ENCODE data around the gene KRT33B. TPM values are rescaled to one million over a fixed set of nuclear protein-coding genes. Genes with fewer than 3 reads are reported as not detected.

KRT33B gene
- total RNA-seq, 4 donors from 2014 or later = not detected

GRCh38 chr17:41315814-41316445 is 53.7 kb downstream of the KRT33B start:
- no peaks in the 10 kb centered on the region for H3K27me3 ChIP-seq
- no peak for DNase-seq
- no peak overlapping the region for H3K27ac ChIP-seq
- H3K4me1 ChIP-seq = no peaks in the 10 kb centered on the region
- H3K36me3 ChIP-seq = no peaks in the 10 kb centered on the region
- peaks cover 0 to 7% of the 10 kb centered on the region in 2 donors for H3K9me3 ChIP-seq
- no peak overlapping the region for H3K4me3 ChIP-seq
- intact Hi-C loops (cut with DNase I; ENCODE audit: low total_unique reads) = no loop called here
- TF ChIP-seq POLR2A (IDR thresholded peaks at IDR 0.05) (no peak), CTCF (IDR thresholded peaks at IDR 0.05) (no peak)

- Histone ChIP-seq H3K36me3 (no peaks in the 10 kb centered on the region), H3K4me1 (no peaks in the 10 kb centered on the region), H3K27ac (no peak within 1 kb of the TSS), H3K4me3 (no peak within 1 kb of the TSS), H3K27me3 (no peaks in the 10 kb centered on the region), H3K9me3 (peaks cover 0 to 7% of the 10 kb centered on the region in 2 donors)
- intact Hi-C loops (cut with DNase I; ENCODE audit: low total_unique reads) = no loop called here
- no peak for DNase-seq
- TF ChIP-seq CTCF (IDR thresholded peaks at IDR 0.05) (no peak), POLR2A (IDR thresholded peaks at IDR 0.05) (no peak)
These were observed 54.3 kb downstream of the KRT33B start, which contains the start of gene KRTAP17-1 for GRCh38 chr17:41315204-41315794. Gene KRTAP17-1 (minus strand): TSS chr17:41315710. CDS start chr17:41315650, 60 bp downstream.

Other genes with a start within 250 kb of the KRT33B start
- gene KRTAP4-12, start 245.6 kb downstream of the KRT33B start, total RNA-seq = not detected
- not detected for gene KRTAP4-6, start 229.3 kb downstream of the KRT33B start, total RNA-seq
- gene KRTAP4-5, start 220.0 kb downstream of the KRT33B start, total RNA-seq = not detected
- gene KRTAP4-4, start 209.1 kb downstream of the KRT33B start, total RNA-seq = not detected
- not detected for gene KRTAP4-3, start 201.6 kb downstream of the KRT33B start, total RNA-seq
- not detected for gene KRTAP4-2, start 191.6 kb downstream of the KRT33B start, total RNA-seq
- gene KRTAP4-1, start 184.9 kb downstream of the KRT33B start, total RNA-seq = not detected
- gene KRTAP9-1, start 179.9 kb downstream of the KRT33B start, total RNA-seq = not detected
- not detected for gene KRTAP9-2, start 143.2 kb downstream of the KRT33B start, total RNA-seq
- not detected for gene KRTAP9-3, start 137.4 kb downstream of the KRT33B start, total RNA-seq
- not detected for gene KRTAP9-8, start 131.8 kb downstream of the KRT33B start, total RNA-seq
- gene KRTAP9-4, start 120.1 kb downstream of the KRT33B start, total RNA-seq = not detected
- not detected for gene KRTAP9-9, start 114.4 kb downstream of the KRT33B start, total RNA-seq
- gene KRTAP9-6, start 104.4 kb downstream of the KRT33B start, total RNA-seq = not detected
- gene KRTAP9-7, start 94.1 kb downstream of the KRT33B start, total RNA-seq = not detected
- not detected for gene KRTAP29-1, start 67.0 kb downstream of the KRT33B start, total RNA-seq
- gene KRTAP16-1, start 60.5 kb downstream of the KRT33B start, total RNA-seq = not detected
- gene KRTAP17-1, start 54.1 kb downstream of the KRT33B start, total RNA-seq = not detected
- not detected for gene KRT33A, start 19.0 kb downstream of the KRT33B start, total RNA-seq
- gene KRT34, start 12.5 kb upstream of the KRT33B start, total RNA-seq = under 1 TPM in 1 of 4 donors, not detected in 3; 0.28 TPM
- not detected for gene KRT31, start 27.8 kb upstream of the KRT33B start, total RNA-seq
- not detected for gene KRT37, start 54.8 kb upstream of the KRT33B start, total RNA-seq
- gene KRT38, start 71.2 kb upstream of the KRT33B start, total RNA-seq = not detected
- not detected for gene KRT32, start 97.6 kb upstream of the KRT33B start, total RNA-seq
- not detected for gene KRT35, start 111.3 kb upstream of the KRT33B start, total RNA-seq
- not detected for gene KRT36, start 120.1 kb upstream of the KRT33B start, total RNA-seq
- gene KRT13, start 135.8 kb upstream of the KRT33B start, total RNA-seq = 1 to 10 TPM; 1.5 to 6.4 (median 3.0) TPM
- gene KRT15, start 149.1 kb upstream of the KRT33B start, total RNA-seq = 10 to 100 TPM in 1 of 4 donors, 1 to 10 TPM in 1, under 1 TPM in 1, not detected in 1; 0.41 to 11.5 (median 1.6) TPM
- 100 to 1,000 TPM in 2 of 4 donors, 10 to 100 TPM in 1, under 1 TPM in 1; 0.88 to 120 (median 77.2) TPM for gene KRT19, start 158.5 kb upstream of the KRT33B start, total RNA-seq
- gene KRT9, start 202.2 kb upstream of the KRT33B start, total RNA-seq = under 1 TPM in 1 of 4 donors, not detected in 3; 0.21 TPM
- under 1 TPM in 2 of 4 donors, not detected in 2; 0.52 to 0.90 TPM for gene KRT14, start 217.1 kb upstream of the KRT33B start, total RNA-seq
- gene KRT16, start 243.0 kb upstream of the KRT33B start, total RNA-seq = not detected